Suprapubic skin (tissue), 4 donors: ENCODE data around the gene DMRT1.

Experiments
- POLR2A ChIP-seq, 2 donors: fragments of 450-650 bp; IDR thresholded peaks; one replicate each; pipeline ENCODE4 v1.6.1; 2017; ENCODE audit warnings: antibody characterized with exemption in 2 of 2, mild to moderate bottlenecking in 2 of 2, moderate library complexity in 2 of 2
- POLR2AphosphoS5 ChIP-seq, 3 donors: sonication (generic); formaldehyde crosslinking; IDR thresholded peaks; one replicate each; pipeline ENCODE4 v1.6.1; 2017; ENCODE audit warnings: antibody characterized with exemption in 3 of 3
- TF ChIP-seq, protein P1 (sequence below), 2 donors: fragments of 200-600 bp in 1 of 2; fragments of 450-650 bp in 1 of 2; sonication (generic) in 1 of 2; IDR thresholded peaks; one replicate each; pipeline ENCODE4 v1.5.1; 2016 to 2019; ENCODE audit warnings: antibody characterized with exemption in 2 of 2, mild to moderate bottlenecking in 1 of 2, moderate library complexity in 1 of 2

GRCh38 chr9:876425-876824 lies 34.9 kb downstream of the DMRT1 start:
- TF ChIP-seq, protein P1, sequence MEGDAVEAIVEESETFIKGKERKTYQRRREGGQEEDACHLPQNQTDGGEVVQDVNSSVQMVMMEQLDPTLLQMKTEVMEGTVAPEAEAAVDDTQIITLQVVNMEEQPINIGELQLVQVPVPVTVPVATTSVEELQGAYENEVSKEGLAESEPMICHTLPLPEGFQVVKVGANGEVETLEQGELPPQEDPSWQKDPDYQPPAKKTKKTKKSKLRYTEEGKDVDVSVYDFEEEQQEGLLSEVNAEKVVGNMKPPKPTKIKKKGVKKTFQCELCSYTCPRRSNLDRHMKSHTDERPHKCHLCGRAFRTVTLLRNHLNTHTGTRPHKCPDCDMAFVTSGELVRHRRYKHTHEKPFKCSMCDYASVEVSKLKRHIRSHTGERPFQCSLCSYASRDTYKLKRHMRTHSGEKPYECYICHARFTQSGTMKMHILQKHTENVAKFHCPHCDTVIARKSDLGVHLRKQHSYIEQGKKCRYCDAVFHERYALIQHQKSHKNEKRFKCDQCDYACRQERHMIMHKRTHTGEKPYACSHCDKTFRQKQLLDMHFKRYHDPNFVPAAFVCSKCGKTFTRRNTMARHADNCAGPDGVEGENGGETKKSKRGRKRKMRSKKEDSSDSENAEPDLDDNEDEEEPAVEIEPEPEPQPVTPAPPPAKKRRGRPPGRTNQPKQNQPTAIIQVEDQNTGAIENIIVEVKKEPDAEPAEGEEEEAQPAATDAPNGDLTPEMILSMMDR (IDR thresholded peaks at IDR 0.05): no peak
- TF ChIP-seq POLR2A (IDR thresholded peaks at IDR 0.05) (no peak), POLR2AphosphoS5 (IDR thresholded peaks at IDR 0.05) (no peak)
